Measurements from ENCODE around the gene UBXN11. TPM values are rescaled to one million over a fixed set of nuclear protein-coding genes. Genes with fewer than 3 reads are reported as not detected.

Gene UBXN11
- total RNA-seq, 4 donors from 2014 or later, result 4.9 to 17.9 (median 12.0) TPM

DNA sequence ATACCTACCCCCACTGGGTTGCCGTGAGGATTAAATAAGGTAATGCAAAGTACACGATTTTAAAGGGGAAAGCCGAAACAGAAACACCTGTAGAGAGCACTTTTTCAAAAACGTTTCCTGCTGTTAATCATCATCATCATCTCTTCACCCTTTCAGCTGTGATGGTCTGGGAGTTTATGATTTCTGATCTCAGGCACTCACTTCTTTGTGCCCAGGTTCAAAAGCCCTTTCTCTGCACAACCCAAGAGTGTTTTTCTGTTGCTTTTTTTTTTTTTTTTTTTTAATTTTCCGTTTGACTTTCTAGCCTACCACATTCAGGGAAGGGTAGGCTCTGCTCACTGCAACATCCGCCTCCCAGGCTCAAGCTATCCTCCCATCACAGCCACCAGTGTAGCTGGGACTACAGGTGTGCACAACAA, 936 bp upstream of the UBXN11 start:
- Histone ChIP-seq H3K4me1 (peaks cover 5 to 16% (median 11%) of the 10 kb centered on the region in 4 donors), H3K36me3 (no peaks in the 10 kb centered on the region), H3K4me3 (peak overlapping the region in 1 of 4 donors; percentile 82), H3K9me3 (no peaks in the 10 kb centered on the region), H3K27me3 (no peaks in the 10 kb centered on the region), H3K27ac (peak overlapping the region; percentile 47 to 74 (median 62))
- in situ Hi-C loops (cut with MboI; ENCODE audit: low pct_ligation_motif_present in 1 of 4, low pct_unique_long_range_greater_than_20kb in 1 of 4, low sequenced_read_pairs in 3 of 4), result no loop called here
- no peak for TF ChIP-seq POLR2A (IDR thresholded peaks at IDR 0.05)
- TF ChIP-seq POLR2AphosphoS5 (IDR thresholded peaks at IDR 0.05), result no peak
- TF ChIP-seq EP300 (IDR thresholded peaks at IDR 0.05; ENCODE audit: low read depth), result no peak
- TF ChIP-seq CTCF (IDR thresholded peaks at IDR 0.05), result no peak
- 32 to 42% methylated on average over 5 to 6 of the region's 6 CpGs for WGBS, 2 donors (ENCODE audit: low coverage in 1 of 2)
- intact Hi-C loops (cut with DNase I; ENCODE audit: low total_unique reads), result no loop called here
- DNase-seq, result no peak

GRCh38 chr1:26305667-26306289, 658 bp downstream of the UBXN11 start:
- intact Hi-C loops (cut with DNase I; ENCODE audit: low total_unique reads) (no loop called here), in situ Hi-C loops (cut with MboI; ENCODE audit: low pct_ligation_motif_present in 1 of 4, low pct_unique_long_range_greater_than_20kb in 1 of 4, low sequenced_read_pairs in 3 of 4) (no loop called here)
- Histone ChIP-seq H3K4me1 (peaks cover 5 to 16% (median 11%) of the 10 kb centered on the region in 4 donors), H3K27ac (peak overlapping the region; percentile 47 to 74 (median 62)), H3K4me3 (peak overlapping the region; percentile 57 to 82 (median 62)), H3K9me3 (no peaks in the 10 kb centered on the region), H3K36me3 (no peaks in the 10 kb centered on the region), H3K27me3 (no peaks in the 10 kb centered on the region)
- DNase-seq, result no peak
- WGBS, 2 donors (ENCODE audit: low coverage in 1 of 2), result 20 to 31% methylated on average over 2 to 7 of the region's 8 CpGs
- TF ChIP-seq POLR2AphosphoS5 (IDR thresholded peaks at IDR 0.05), result no peak
- TF ChIP-seq POLR2A (IDR thresholded peaks at IDR 0.05), result no peak
- TF ChIP-seq CTCF (IDR thresholded peaks at IDR 0.05), result no peak
- TF ChIP-seq EP300 (IDR thresholded peaks at IDR 0.05; ENCODE audit: low read depth), result no peak

GRCh38 chr1:26302733-26303405, 3.6 kb downstream of the UBXN11 start:
- intact Hi-C loops (cut with DNase I; ENCODE audit: low total_unique reads) (no loop called here), in situ Hi-C loops (cut with MboI; ENCODE audit: low pct_ligation_motif_present in 1 of 4, low pct_unique_long_range_greater_than_20kb in 1 of 4, low sequenced_read_pairs in 3 of 4) (no loop called here)
- Histone ChIP-seq H3K4me3 (no peak overlapping the region), H3K36me3 (no peaks in the 10 kb centered on the region), H3K4me1 (peaks cover 5 to 16% (median 11%) of the 10 kb centered on the region in 4 donors), H3K27ac (no peak overlapping the region), H3K27me3 (no peaks in the 10 kb centered on the region), H3K9me3 (no peaks in the 10 kb centered on the region)
- WGBS, 2 donors (ENCODE audit: low coverage in 1 of 2), result 76% methylated on average over 8 of the region's 8 CpGs; no CpG with 5 or more reads in 1 of the 2 donors
- TF ChIP-seq POLR2AphosphoS5 (IDR thresholded peaks at IDR 0.05) (no peak), CTCF (IDR thresholded peaks at IDR 0.05) (no peak), EP300 (IDR thresholded peaks at IDR 0.05; ENCODE audit: low read depth) (no peak), POLR2A (IDR thresholded peaks at IDR 0.05) (no peak)
- DNase-seq, result no peak

GRCh38 chr1:26300578-26301275, 5.7 kb downstream of the UBXN11 start:
- Histone ChIP-seq H3K4me3 (no peak overlapping the region), H3K36me3 (no peaks in the 10 kb centered on the region), H3K4me1 (peaks cover 2 to 6% (median 3%) of the 10 kb centered on the region in 4 donors), H3K27me3 (no peaks in the 10 kb centered on the region), H3K9me3 (no peaks in the 10 kb centered on the region), H3K27ac (no peak overlapping the region)
- in situ Hi-C loops (cut with MboI; ENCODE audit: low pct_ligation_motif_present in 1 of 4, low pct_unique_long_range_greater_than_20kb in 1 of 4, low sequenced_read_pairs in 3 of 4), result no loop called here
- no peak for TF ChIP-seq POLR2A (IDR thresholded peaks at IDR 0.05)
- TF ChIP-seq POLR2AphosphoS5 (IDR thresholded peaks at IDR 0.05), result no peak
- no peak for TF ChIP-seq CTCF (IDR thresholded peaks at IDR 0.05)
- TF ChIP-seq EP300 (IDR thresholded peaks at IDR 0.05; ENCODE audit: low read depth), result no peak
- 87 to 100% methylated on average over 2 to 11 of the region's 11 CpGs for WGBS, 2 donors (ENCODE audit: low coverage in 1 of 2)
- intact Hi-C loops (cut with DNase I; ENCODE audit: low total_unique reads), result no loop called here
- no peak for DNase-seq
